GM21529 (cell line): ENCODE data around the gene KLHL33.
A peak's percentile ranks its signal among the peaks of the same experiment; 100 is the strongest.

Experiments
- ATAC-seq: cut with Tn5 transposase; IDR thresholded peaks from one replicate; pipeline ENCODE4 v1.9.1; 2021; ENCODE audit not compliant: unreplicated experiment

The KLHL33 gene

DNA sequence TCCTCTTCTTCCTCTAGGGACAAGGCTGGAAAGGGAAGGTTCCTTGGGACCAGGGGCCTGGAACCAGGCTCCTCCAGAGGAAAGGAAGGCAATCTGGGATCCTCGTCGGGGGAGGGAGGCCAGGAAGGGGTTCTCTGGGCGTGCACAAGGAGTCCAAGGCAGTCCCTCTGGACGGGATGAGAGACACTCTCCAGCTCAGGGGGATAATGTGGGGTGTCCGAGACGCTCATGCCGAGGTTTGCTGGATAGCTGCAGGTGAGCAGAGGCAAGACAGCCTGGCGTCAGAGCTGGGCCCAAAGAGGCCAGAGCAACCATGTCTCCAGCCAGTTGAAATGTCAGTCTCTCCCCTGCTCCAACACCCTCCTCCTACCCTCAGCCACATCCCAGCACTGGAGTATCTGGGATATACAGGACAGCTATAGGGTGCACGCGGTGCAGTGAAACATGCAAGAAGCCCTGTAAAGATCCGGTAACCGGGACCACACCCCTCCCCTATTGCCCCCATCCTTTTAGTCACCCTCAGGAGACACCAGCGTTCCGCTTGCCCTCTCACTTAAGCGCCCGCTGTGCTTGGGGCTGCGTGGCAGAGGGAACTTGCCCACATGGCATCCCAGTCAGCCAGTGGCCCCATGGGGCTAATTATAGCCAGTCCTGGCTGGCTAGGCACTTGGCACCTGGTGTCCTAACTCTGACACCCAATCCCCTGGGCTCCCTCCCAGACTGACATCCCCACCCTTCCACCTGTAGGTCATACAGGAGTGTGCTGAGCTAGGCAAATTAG is at the start of gene KLHL33:
Gene KLHL33, minus strand, starts transcription at position 585 of the 781 bp plus-strand sequence. Its CDS starts 355 bp downstream, at position 230.
- ATAC-seq, result no peak

- no peak for ATAC-seq
Measured at GRCh38 chr14:20482382-20482781, 46.4 kb upstream of the KLHL33 start.

DNA sequence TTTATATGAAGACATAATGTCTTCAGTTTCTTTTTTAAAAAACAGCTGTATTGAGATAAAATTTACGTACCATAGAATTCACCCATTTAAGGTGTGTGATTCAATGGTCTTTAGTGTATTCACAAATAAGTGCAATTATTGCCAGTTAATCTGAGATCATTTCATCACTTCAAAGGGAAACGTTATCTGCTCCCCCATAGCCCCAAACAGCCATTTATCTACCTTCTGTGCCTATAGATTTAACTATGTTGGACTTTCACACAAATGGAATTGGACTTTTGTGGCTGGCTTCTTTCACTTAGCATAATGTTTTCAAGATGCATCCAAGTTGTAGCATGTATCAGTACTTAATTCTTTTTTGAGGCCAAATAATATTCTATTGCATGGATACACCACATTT is 42.9 kb upstream of the KLHL33 start:
- ATAC-seq, result no peak

GRCh38 chr14:20477211-20477876 is 41.4 kb upstream of the KLHL33 start:
- ATAC-seq, result no peak

DNA sequence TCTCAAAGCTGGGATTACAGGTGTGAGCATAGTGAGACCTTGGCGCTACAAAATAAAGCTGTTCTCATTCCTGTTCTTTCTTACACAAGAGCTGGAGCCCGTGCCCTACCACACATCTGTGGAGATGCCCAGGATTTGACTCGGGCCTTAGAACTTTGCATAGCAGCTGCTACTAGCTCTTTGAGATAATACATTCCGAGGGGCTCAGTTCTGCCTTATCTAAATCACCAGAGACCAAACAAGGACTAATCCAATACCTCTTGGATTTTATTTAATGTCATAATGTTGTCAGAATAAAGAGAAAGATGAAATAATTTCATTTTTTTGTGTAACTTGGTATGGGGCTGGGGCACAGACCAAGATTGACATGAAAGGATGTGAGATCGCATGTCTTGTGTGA is 40.8 kb upstream of the KLHL33 start:
- ATAC-seq, result no peak

DNA sequence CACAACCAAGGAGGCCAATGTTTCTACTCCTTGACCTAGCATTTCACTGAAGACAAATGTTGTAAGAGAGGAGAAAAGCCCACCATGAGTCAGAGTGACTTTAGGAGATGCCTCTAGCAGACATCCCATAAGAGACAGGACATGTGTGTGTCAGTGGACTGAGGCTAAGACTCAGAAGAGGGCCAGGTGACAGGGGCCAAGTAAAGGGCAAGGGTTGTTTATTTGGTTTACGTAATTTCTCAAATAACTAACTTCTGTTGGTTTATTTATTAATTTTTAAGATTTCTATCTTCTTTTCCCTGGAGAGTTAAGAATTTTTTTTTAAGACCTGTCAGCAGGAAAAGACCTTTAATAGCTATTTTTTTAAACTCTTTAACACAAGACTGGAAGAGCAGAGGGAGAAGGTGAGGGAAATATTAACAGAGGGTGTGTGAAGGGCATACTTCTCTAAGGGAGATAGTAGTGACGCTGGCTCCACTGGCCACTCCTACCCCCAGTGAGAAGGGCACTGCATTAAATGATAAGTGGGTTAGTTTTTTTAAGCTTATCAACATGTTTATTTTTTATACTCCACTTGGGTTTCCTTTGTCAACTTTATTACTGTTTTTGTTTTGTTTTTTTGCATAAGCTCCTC is 36.7 kb upstream of the KLHL33 start:
- ATAC-seq, result no peak

DNA sequence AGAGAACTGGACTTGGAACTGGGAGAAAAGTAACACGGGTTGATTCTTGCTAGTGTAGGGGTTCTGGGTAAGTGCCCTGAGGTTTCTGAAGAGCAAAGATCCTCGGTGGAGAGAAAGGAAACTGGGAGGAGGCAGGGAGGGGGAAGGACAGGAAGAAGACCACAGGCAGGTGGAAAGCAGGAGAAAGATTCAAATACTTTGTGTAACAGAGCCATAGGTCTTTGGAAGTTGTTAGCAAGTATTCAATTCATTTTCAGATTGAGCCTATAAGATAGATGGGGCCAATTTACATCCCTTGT is 34.6 kb upstream of the KLHL33 start:
- no peak for ATAC-seq

GRCh38 chr14:20469890-20470602 is 34.1 kb upstream of the KLHL33 start:
- peak; percentile 33 for ATAC-seq

DNA sequence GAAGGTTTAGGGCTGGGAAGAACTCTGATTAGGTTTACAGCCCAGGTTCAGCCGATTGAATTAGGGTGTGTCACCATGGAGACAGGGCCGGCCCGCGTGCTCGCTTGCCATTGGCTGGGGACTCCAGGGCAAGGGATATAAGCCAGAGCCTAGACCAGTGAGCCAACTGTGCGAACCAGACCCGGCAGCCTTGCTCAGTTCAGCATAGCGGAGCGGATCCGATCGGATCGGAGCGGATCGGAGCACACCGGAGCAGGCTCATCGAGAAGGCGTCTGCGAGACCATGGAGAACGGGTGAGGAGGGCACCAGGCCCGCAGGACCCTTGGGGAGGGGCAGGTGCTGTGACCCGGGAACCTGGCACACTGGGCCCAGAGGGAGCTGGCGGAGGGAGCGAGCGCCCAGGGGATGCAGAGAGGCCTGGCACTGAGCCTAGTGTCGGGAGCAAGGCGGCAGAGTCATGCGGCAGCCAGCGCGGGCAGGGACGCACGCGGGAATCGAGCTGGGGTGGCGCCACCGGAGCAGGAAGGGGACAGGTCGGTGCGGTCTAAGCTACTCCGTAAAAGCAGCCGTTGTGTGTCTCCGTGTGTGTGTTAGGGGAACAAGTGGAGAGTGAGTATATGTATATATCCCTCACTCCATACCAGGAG is 33.4 kb upstream of the KLHL33 start, which contains the start of gene PNP:
Gene PNP, plus strand, starts transcription at position 165 of the 648 bp plus-strand sequence. Its CDS starts 119 bp downstream, at position 284.
- peak; percentile 95 for ATAC-seq

- ATAC-seq, result no peak
Measured at GRCh38 chr14:20468764-20469241, 32.8 kb upstream of the KLHL33 start.

GRCh38 chr14:20461225-20462141 is 25.5 kb upstream of the KLHL33 start, which contains the start of gene PIP4P1:
Gene PIP4P1, minus strand, starts transcription at chr14:20461434. Its CDS starts 109 bp downstream, at chr14:20461325.
- ATAC-seq, result peak; percentile 94

- ATAC-seq, result peak; percentile 2
Measured at GRCh38 chr14:20460458-20461224, 24.7 kb upstream of the KLHL33 start.

DNA sequence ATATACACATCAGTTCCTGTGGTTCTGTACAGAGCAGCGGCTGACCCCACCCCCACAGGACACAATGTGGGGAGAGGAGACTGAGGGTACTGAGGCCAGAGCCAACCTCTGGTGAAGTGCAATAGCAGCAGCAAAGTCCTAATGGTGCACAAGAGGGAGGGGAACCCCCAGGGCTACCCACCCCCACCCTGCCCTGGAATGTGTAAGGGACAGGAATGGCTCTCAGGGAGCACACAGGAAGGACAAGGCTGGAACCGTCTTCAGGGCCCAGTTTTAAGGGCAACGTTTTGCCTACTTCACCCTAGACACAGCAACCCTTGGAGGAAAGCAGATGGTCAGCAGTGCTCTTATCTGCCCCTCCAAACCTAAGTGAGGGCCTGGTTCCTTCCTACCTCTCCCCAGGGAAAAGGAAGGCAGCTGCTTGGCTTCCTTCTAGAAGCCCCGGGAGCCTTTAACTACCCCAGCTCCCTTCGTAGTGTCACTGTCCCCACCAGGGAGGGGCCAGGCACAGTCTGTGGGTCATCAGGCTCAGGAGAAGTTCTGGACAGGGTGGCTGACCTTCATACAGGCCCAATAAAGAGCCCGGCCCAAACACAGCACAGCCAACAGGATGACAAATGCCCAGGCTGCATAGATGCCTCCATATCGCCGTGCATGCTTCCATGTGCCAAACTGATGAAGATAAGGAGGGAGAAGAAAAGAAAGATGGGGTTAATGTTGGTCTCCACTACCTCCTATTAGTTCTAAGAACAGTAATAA is 22.2 kb upstream of the KLHL33 start:
- no peak for ATAC-seq

DNA sequence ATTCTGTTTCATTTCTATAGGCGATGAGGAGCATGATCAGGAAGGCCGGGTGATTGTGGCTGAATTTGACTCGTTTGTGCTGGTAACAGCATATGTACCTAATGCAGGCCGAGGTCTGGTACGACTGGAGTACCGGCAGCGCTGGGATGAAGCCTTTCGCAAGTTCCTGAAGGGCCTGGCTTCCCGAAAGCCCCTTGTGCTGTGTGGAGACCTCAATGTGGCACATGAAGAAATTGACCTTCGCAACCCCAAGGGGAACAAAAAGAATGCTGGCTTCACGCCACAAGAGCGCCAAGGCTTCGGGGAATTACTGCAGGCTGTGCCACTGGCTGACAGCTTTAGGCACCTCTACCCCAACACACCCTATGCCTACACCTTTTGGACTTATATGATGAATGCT is 21.0 kb upstream of the KLHL33 start:
- ATAC-seq, result no peak

DNA sequence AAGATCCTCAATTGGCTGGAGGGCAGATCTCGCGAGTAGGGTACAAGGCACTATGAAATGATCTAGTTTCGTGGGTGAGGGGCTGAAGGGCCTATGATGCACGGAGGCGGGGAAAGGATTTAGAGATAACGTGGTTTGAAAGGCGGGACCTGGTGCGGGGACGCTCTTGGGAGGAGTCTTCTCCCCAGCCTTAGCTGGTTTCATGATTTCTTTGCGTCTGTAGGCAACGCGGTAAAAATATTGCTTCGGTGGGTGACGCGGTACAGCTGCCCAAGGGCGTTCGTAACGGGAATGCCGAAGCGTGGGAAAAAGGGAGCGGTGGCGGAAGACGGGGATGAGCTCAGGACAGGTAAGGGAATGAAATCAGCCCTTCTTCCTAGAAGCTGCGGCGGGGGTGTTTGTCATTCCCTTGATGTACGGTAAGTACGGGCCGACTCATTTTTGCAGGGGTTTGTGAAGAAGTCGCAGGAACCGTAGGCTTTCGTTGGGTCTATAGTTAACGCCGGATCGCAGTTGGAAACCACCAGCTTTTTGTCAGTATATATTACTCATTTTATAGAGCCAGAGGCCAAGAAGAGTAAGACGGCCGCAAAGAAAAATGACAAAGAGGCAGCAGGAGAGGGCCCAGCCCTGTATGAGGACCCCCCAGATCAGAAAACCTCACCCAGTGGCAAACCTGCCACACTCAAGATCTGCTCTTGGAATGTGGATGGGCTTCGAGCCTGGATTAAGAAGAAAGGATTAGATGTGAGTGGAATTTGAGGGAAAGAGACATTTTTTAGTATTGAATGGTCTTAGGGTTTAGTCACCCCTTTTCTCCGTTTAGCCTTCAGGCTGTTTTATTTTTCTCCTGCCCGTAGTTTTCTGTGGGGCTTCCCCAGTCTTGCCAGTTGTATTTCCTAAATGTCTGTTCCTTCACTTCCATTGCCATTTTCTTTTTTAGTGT is 19.7 kb upstream of the KLHL33 start:
- ATAC-seq, result peak; percentile 40

GRCh38 chr14:20454516-20455354 is 18.8 kb upstream of the KLHL33 start, which contains the start of the genes APEX1 and OSGEP:
Gene APEX1, plus strand, starts transcription at chr14:20455226. Its CDS starts 420 bp downstream, at chr14:20455646.
Gene OSGEP, minus strand, starts transcription at chr14:20454812. Its CDS starts 129 bp downstream, at chr14:20454683.
- peak; percentile 84 for ATAC-seq
